HG03064 (cell line): ENCODE data around the gene OPRL1.
"Not testable (repeated sequence)": the region's sequence is repeated elsewhere in the genome, so short reads cannot be mapped to it uniquely, and the experiment has no call there.

ENCODE experiments used
- ATAC-seq: cut with Tn5 transposase; IDR thresholded peaks from one replicate; pipeline ENCODE4 v1.9.1; 2021; ENCODE audit warnings: low read depth; ENCODE audit not compliant: unreplicated experiment

Gene OPRL1

DNA sequence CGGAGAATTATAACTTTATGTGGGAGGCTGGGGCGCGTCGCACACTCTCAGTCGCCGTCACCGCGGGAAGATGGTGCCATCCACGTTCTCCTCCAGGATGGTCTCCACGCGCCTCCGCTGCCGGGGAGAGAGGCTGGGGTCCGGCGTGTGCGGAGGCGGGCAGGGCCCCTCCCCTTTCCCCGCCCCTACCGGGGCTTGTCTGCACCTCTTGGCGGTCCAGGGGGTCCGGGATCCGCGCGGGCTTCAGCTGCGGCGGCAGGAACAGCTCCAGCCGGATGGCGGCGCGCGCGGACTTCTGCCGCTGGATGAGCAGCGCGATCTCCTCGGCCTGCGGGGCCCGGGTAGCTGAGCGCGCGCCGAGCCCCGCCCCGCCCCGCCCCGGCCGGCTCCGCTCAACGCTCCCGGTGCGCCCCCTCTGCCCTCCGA lies 3.5 kb downstream of the OPRL1 start:
- no peak for ATAC-seq

- ATAC-seq: no peak
Observed at GRCh38 chr20:64083804-64084684, 4.2 kb downstream of the OPRL1 start, which contains the start of gene LKAAEAR1. Gene LKAAEAR1 (minus strand): TSS chr20:64084398. CDS start chr20:64084219, 179 bp downstream.

GRCh38 chr20:64084685-64085152 lies 4.8 kb downstream of the OPRL1 start:
- no peak for ATAC-seq

DNA sequence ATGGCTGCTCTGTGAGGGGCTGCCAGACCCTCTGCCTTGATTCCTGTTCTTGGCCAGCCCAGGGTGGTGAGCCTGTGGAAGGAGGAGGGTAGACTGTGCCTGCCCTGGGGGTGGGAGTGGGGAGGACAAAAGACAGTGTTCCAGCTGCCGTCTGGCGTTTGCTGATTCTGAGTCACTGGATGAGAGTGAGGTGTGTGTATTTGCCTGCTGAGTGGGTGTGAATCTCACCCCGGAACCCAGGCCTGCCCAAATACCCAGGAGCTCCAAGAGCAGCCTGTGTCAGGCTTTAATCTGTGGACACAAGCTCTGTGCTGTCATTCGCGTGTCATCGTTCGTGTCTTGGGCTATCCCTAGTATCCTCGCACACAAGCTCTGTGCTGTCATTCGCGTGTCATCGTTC lies 6.9 kb downstream of the OPRL1 start:
- no peak for ATAC-seq

DNA sequence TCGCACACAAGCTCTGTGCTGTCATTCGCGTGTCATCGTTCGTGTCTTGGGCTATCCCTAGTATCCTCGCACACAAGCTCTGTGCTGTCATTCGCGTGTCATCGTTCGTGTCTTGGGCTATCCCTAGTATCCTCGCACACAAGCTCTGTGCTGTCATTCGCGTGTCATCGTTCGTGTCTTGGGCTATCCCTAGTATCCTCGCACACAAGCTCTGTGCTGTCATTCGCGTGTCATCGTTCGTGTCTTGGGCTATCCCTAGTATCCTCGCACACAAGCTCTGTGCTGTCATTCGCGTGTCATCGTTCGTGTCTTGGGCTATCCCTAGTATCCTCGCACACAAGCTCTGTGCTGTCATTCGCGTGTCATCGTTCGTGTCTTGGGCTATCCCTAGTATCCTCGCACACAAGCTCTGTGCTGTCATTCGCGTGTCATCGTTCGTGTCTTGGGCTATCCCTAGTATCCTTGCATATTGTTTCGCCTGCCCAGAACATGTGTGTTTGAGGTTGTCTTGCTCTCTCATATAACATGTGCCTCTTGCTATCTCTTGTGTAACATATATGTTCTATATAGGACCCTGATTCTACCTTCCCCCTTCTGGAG lies 7.4 kb downstream of the OPRL1 start:
- not testable (repeated sequence) for ATAC-seq

GRCh38 chr20:64088586-64088985 lies 8.7 kb downstream of the OPRL1 start:
- not testable (repeated sequence) for ATAC-seq

DNA sequence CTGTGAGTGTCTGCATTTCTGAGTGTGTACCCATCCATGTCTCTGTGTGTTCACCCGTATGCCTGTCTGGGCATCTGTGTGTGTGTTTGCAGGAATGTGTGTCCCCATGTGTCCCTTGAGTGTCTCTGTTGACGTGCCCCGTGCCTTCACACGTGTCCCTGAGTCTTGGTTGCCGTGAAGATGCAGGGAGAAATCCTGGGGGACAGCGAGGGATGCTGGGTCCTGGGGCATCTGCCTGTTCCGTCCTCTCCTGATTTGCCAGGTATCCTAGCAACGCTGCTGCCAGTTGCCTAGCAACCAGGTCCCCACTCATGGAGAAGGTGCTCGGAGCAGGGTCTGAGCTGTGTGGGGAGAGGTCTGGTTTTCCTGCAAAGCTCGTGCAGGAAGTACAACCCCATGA lies 10.3 kb downstream of the OPRL1 start:
- ATAC-seq: no peak

GRCh38 chr20:64091340-64091739 lies 11.5 kb downstream of the OPRL1 start:
- ATAC-seq: no peak

GRCh38 chr20:64091770-64092169 lies 11.9 kb downstream of the OPRL1 start:
- no peak for ATAC-seq

- no peak for ATAC-seq
Observed at GRCh38 chr20:64092258-64093012, 12.6 kb downstream of the OPRL1 start.

DNA sequence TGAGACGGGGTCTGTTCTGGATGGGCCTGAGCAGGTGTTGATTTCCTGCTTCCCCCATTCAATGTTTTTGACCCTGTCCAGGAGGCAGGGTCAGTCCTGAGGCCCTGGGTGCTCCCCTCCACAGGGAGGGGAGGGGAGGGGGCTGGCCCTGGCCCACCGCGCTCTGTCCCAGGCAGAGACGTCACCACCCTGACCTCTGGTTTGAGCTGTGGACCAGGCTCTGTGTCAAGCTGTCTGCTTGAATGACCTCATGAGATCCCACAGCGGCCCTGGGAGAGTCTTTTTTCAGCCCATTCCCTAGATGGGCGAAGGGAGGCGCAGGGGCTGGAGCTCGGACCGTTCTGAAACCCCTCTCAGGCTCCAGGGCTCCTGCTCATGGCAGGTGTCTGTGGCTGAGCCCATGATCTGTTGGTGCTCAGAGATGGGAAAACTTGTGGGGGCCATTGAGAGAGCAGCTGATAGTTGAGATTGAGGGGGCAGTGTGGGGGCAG lies 13.2 kb downstream of the OPRL1 start:
- ATAC-seq: no peak

- ATAC-seq: no peak
Observed at GRCh38 chr20:64095455-64095854, 15.6 kb downstream of the OPRL1 start.

- no peak for ATAC-seq
Observed at GRCh38 chr20:64095927-64096326, 16.0 kb downstream of the OPRL1 start.

- ATAC-seq: no peak
Observed at GRCh38 chr20:64096535-64096934, 16.7 kb downstream of the OPRL1 start.

- ATAC-seq: no peak
Observed at GRCh38 chr20:64098471-64099013, 18.7 kb downstream of the OPRL1 start.

DNA sequence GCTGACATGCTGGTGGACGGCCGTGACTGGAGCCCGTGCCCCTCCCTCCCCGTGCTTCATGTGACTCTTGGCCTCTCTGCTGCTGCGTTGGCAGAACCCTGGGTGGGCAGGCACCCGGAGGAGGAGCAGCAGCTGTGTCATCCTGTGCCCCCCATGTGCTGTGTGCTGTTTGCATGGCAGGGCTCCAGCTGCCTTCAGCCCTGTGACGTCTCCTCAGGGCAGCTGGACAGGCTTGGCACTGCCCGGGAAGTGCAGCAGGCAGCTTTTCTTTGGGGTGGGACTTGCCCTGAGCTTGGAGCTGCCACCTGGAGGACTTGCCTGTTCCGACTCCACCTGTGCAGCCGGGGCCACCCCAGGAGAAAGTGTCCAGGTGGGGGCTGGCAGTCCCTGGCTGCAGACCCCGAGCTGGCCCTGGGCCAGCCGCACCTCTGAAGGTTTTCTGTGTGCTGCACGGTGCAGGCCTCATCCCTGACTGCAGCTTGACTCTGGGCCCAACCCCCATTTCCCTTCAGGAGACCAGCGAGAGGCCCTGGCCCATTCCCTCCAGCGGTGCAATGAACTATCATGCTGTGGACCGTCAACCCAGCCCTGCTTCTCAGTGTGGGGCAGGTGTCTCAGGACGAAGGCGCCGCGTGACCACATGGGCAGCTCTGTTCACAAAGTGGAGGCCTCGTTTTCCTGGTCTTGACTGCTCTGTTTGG lies 19.4 kb downstream of the OPRL1 start:
- no peak for ATAC-seq

- ATAC-seq: no peak
Observed at GRCh38 chr20:64099880-64100565, 20.1 kb downstream of the OPRL1 start.

GRCh38 chr20:64100566-64100888 lies 20.6 kb downstream of the OPRL1 start:
- no peak for ATAC-seq

DNA sequence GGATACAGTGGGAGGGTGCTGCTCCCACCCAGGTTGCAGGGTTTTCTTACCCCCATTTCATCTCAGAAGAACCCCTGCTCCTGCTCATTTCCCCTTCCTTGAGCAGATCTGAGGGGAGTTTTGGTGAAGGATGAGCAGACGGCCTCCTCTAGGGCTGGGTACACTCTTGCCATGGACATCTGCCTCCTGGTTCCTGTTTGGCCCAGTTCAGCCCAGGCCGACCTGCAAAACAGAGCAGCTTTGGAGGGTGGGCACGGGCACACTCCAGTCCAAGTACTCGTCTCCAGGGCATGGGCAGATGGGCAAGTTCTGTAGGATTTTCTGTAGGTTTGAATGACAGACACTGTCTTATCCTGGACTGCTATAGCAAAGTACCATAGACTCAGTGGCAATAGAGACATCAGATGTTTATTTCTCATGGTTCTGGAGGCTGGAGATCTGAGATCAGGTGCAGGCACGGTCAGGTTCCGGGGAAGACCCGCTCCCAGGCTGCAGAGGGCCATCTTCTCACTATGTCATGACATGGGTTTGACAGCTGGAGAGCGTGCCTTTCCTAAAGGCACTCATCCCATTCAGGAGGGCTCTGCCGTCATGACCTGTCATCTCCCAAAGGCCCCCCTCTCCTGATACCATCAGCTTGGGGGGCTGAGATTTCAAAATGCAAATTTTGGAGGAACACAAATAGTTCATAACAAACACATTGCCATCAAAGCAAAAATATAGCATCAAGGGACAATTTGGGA lies 21.2 kb downstream of the OPRL1 start:
- no peak for ATAC-seq
